ENCODE data around the gene IKBKE. TPM values are rescaled to one million over a fixed set of nuclear protein-coding genes. Genes with fewer than 3 reads are reported as not detected.

Gene IKBKE
- total RNA-seq, 1 donor from 2014 or later = 6.3 TPM

- H3K27ac ChIP-seq = no peak overlapping the region
- H3K4me3 ChIP-seq = no peak overlapping the region
- intact Hi-C loops (cut with DNase I) = no loop called here
- TF ChIP-seq, protein P1, sequence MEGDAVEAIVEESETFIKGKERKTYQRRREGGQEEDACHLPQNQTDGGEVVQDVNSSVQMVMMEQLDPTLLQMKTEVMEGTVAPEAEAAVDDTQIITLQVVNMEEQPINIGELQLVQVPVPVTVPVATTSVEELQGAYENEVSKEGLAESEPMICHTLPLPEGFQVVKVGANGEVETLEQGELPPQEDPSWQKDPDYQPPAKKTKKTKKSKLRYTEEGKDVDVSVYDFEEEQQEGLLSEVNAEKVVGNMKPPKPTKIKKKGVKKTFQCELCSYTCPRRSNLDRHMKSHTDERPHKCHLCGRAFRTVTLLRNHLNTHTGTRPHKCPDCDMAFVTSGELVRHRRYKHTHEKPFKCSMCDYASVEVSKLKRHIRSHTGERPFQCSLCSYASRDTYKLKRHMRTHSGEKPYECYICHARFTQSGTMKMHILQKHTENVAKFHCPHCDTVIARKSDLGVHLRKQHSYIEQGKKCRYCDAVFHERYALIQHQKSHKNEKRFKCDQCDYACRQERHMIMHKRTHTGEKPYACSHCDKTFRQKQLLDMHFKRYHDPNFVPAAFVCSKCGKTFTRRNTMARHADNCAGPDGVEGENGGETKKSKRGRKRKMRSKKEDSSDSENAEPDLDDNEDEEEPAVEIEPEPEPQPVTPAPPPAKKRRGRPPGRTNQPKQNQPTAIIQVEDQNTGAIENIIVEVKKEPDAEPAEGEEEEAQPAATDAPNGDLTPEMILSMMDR (IDR thresholded peaks at IDR 0.05) = no peak
- H3K36me3 ChIP-seq = no peaks in the 10 kb centered on the region
- no peak for DNase-seq (ENCODE audit: low spot score in 2 of 2)
- no peaks in the 10 kb centered on the region for H3K4me1 ChIP-seq
- H3K9me3 ChIP-seq = no peaks in the 10 kb centered on the region
- no peaks in the 10 kb centered on the region for H3K27me3 ChIP-seq
These were observed 54.6 kb downstream of the IKBKE start for GRCh38 chr1:206524739-206525364.

DNA sequence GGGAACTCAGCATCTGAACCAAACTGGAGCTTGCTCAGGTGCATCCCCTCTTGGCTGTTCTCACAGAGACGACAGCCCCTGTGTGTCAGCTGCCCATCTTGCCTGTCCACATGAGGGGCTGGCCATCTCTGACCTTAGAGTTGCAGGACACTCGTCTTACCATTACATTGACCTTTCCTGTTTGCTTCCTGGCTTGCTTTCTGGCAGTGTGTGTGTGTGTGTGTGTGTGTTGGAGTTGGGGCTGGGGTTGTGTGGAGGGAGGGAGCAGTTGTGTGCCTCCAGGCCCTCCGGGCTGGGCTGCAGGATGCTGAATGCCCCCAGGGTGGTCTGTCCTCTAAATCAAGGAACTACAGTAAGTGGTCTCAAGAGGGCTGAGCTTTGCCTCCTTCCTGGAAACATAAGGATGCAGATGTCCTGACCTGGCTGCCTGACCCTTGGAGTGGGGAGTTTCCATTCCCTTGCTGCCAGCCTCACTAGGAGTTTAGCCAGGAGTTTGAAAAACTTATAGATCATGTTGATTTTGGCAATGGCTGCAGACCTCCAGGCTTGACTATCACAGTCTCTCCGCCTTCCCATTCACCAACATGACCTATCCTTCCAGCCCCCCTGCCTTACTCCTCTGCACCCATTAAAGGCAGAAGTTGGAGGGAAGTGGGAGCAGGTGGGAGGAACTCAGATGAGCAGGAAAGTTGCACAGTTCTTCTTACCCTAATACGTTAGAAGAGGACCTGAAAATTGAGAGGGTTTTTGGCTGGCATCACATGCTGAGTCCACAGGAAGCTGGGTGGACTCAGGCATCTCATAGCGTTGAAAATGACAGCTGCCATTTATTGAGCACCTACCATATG, 56.0 kb downstream of the IKBKE start:
- no peak for DNase-seq (ENCODE audit: low spot score in 2 of 2)
- H3K27me3 ChIP-seq = no peaks in the 10 kb centered on the region
- intact Hi-C loops (cut with DNase I) = no loop called here
- no peaks in the 10 kb centered on the region for H3K4me1 ChIP-seq
- TF ChIP-seq, protein P1 (IDR thresholded peaks at IDR 0.05) = no peak
- no peaks in the 10 kb centered on the region for H3K9me3 ChIP-seq
- H3K4me3 ChIP-seq = no peak overlapping the region
- no peak overlapping the region for H3K27ac ChIP-seq
- no peaks in the 10 kb centered on the region for H3K36me3 ChIP-seq

GRCh38 chr1:206529425-206529824, 59.1 kb downstream of the IKBKE start:
- intact Hi-C loops (cut with DNase I) = no loop called here
- TF ChIP-seq, protein P1 (IDR thresholded peaks at IDR 0.05) = no peak
- no peaks in the 10 kb centered on the region for H3K36me3 ChIP-seq
- no peak for DNase-seq (ENCODE audit: low spot score in 2 of 2)
- no peaks in the 10 kb centered on the region for H3K27me3 ChIP-seq
- H3K9me3 ChIP-seq = no peaks in the 10 kb centered on the region
- H3K4me1 ChIP-seq = no peaks in the 10 kb centered on the region
- H3K27ac ChIP-seq = no peak overlapping the region
- no peak overlapping the region for H3K4me3 ChIP-seq

GRCh38 chr1:206532368-206532767, 62.1 kb downstream of the IKBKE start:
- Histone ChIP-seq H3K27me3 (no peaks in the 10 kb centered on the region), H3K27ac (no peak overlapping the region), H3K4me3 (no peak overlapping the region), H3K36me3 (no peaks in the 10 kb centered on the region), H3K4me1 (no peaks in the 10 kb centered on the region), H3K9me3 (no peaks in the 10 kb centered on the region)
- TF ChIP-seq, protein P1 (IDR thresholded peaks at IDR 0.05) = no peak
- DNase-seq (ENCODE audit: low spot score in 2 of 2) = no peak
- intact Hi-C loops (cut with DNase I) = no loop called here

GRCh38 chr1:206534552-206534951, 64.3 kb downstream of the IKBKE start:
- Histone ChIP-seq H3K4me3 (no peak overlapping the region), H3K4me1 (peaks cover 0 to 1% of the 10 kb centered on the region in 2 donors), H3K27ac (no peak overlapping the region), H3K36me3 (peaks cover 0 to 4% of the 10 kb centered on the region in 2 donors), H3K27me3 (no peaks in the 10 kb centered on the region), H3K9me3 (no peaks in the 10 kb centered on the region)
- TF ChIP-seq, protein P1 (IDR thresholded peaks at IDR 0.05) = no peak
- intact Hi-C loops (cut with DNase I) = no loop called here
- no peak for DNase-seq (ENCODE audit: low spot score in 2 of 2)
